Gastroesophageal sphincter (tissue), 3 donors: ENCODE results near the gene PKIG.

ENCODE experiments used
- CTCF ChIP-seq, 4 experiments: fragments of 200-600 bp in 2 of 4; fragments of 450-650 bp in 2 of 4; sonication (generic) in 1 of 4; IDR thresholded peaks; one replicate each; pipeline ENCODE4 v1.5.1; 2017 to 2019; ENCODE audit warnings: antibody characterized with exemption in 4 of 4, mild to moderate bottlenecking in 2 of 4, moderate library complexity in 2 of 4
- EP300 ChIP-seq: sonication (generic); formaldehyde crosslinking; IDR thresholded peaks from one replicate; pipeline ENCODE4 v1.6.1; 2017; ENCODE audit warnings: antibody characterized with exemption, mild to moderate bottlenecking
- POLR2A ChIP-seq, 2 donors: fragments of 450-650 bp; IDR thresholded peaks; one replicate each; pipeline ENCODE4 v1.6.1; 2017; ENCODE audit warnings: antibody characterized with exemption in 2 of 2, mild to moderate bottlenecking in 2 of 2, moderate library complexity in 1 of 2
- POLR2AphosphoS5 ChIP-seq: sonication (generic); formaldehyde crosslinking; IDR thresholded peaks from one replicate; pipeline ENCODE4 v1.6.1; 2017; ENCODE audit warnings: antibody characterized with exemption

GRCh38 chr20:44592366-44592765 is 10.0 kb downstream of the PKIG start:
- TF ChIP-seq POLR2AphosphoS5 (no peak), CTCF (IDR thresholded peaks at IDR 0.05) (no peak), POLR2A (IDR thresholded peaks at IDR 0.05) (no peak), EP300 (no peak)
